ENCODE results near the gene STARD10.

STARD10 gene

GRCh38 chr11:72751116-72752087, 42.4 kb downstream of the STARD10 start:
- TF ChIP-seq TAF1 (IDR thresholded peaks at IDR 0.05; ENCODE audit: borderline replicate concordance, insufficient read depth, low read length) (0 out of 2 replicates have a peak, but pooled peaks have one; percentile 19), REST (IDR thresholded peaks at IDR 0.05; ENCODE audit: insufficient read depth in 1 of 2, low read depth in 2 of 2, low read length in 2 of 2) (no peak)

- no peak for TF ChIP-seq SIN3A (IDR thresholded peaks at IDR 0.05; ENCODE audit: borderline replicate concordance, insufficient read depth, low read length)
- no peak for TF ChIP-seq REST (IDR thresholded peaks at IDR 0.05; ENCODE audit: insufficient read depth in 1 of 2, low read depth in 2 of 2, low read length in 2 of 2)
- no peak for TF ChIP-seq TAF1 (IDR thresholded peaks at IDR 0.05; ENCODE audit: borderline replicate concordance, insufficient read depth, low read length)
- no peak for TF ChIP-seq POLR2AphosphoS5 (IDR thresholded peaks at IDR 0.05; ENCODE audit: low read depth, low read length)
- TF ChIP-seq FOXP2 (optimal IDR thresholded peaks at IDR 0.05; ENCODE audit: borderline replicate concordance, extremely low read depth, extremely low read length, insufficient read depth): no peak
Observed at GRCh38 chr11:72750556-72751115, 43.2 kb downstream of the STARD10 start.

- TF ChIP-seq REST (IDR thresholded peaks at IDR 0.05; ENCODE audit: insufficient read depth in 1 of 2, low read depth in 2 of 2, low read length in 2 of 2) (no peak), FOXP2 (optimal IDR thresholded peaks at IDR 0.05; ENCODE audit: borderline replicate concordance, extremely low read depth, extremely low read length, insufficient read depth) (no peak), POLR2AphosphoS5 (IDR thresholded peaks at IDR 0.05; ENCODE audit: low read depth, low read length) (no peak), SIN3A (IDR thresholded peaks at IDR 0.05; ENCODE audit: borderline replicate concordance, insufficient read depth, low read length) (no peak), TAF1 (IDR thresholded peaks at IDR 0.05; ENCODE audit: borderline replicate concordance, insufficient read depth, low read length) (no peak)
Observed at GRCh38 chr11:72750086-72750485, 43.8 kb downstream of the STARD10 start.

- no peak for TF ChIP-seq REST (IDR thresholded peaks at IDR 0.05; ENCODE audit: insufficient read depth in 1 of 2, low read depth in 2 of 2, low read length in 2 of 2)
Observed at GRCh38 chr11:72747289-72747855, 46.5 kb downstream of the STARD10 start.

Measured in PFSK-1 (cell line).